GM12878 (cell line): ENCODE data around the gene AMOTL1. TPM values are rescaled to one million over a fixed set of nuclear protein-coding genes. Genes with fewer than 3 reads are reported as not detected.

Experiments used
- ATAC-seq: fragments of 200-7000 bp; cut with Tn5 transposase; 3 replicates; pipeline ENCODE4 v1.9.1; 2020; ENCODE audit warnings: mild to moderate bottlenecking, moderate library complexity
- BruUV-seq: library from RNA; stranded (reverse); fragments of 400-500 nt; replicated peaks from 2 replicates; lab custom pipeline; 2021; lab: Mats Ljungman, UMichigan
- CTCF ChIA-PET: fragments of 300-600 bp; sonication (Branson Sonifier 250); formaldehyde crosslinking; extraction: SDS; loops from one replicate; lab custom pipeline; 2021; ENCODE audit warnings: inconsistent platforms; lab: Yijun Ruan, JAX
- POLR2A ChIA-PET: fragments of 350-600 bp; formaldehyde crosslinking; extraction: SDS; loops from one replicate; lab custom pipeline; 2021; ENCODE audit warnings: inconsistent platforms; lab: Charles Lee
- RAD21 ChIA-PET: fragments of 300-600 bp; sonication (Branson Sonifier 250); formaldehyde crosslinking; loops from one replicate; lab custom pipeline; 2023; ENCODE audit warnings: antibody characterized with exemption; ENCODE audit not compliant: unreplicated experiment; lab: Charles Lee
- SMC1A ChIA-PET: fragments of 300-600 bp; sonication (Branson Sonifier 250); formaldehyde crosslinking; loops from one replicate; lab custom pipeline; 2023; ENCODE audit not compliant: unreplicated experiment, uncharacterized antibody; lab: Charles Lee
- DNase-seq: peaks from one replicate; pipeline ENCODE4 v3.0.0-alpha.2; 2011; ENCODE audit warnings: low read depth, low spot score
- FAIRE-seq: peaks from 3 replicates; lab custom pipeline; 2011; peaks lifted over from hg19 to GRCh38; lab: Jason Lieb, UNC
- H2AFZ ChIP-seq: 2 replicates; pipeline ENCODE4 v1.6.0; 2011; ENCODE audit warnings: low read depth, low read length, control low read depth; ENCODE audit not compliant: control insufficient read depth
- H3K27ac ChIP-seq: 2 replicates; pipeline ENCODE4 v1.5.1; 2011; ENCODE audit warnings: control low read depth; ENCODE audit not compliant: control insufficient read depth, insufficient read depth
- H3K27me3 ChIP-seq, 2 experiments: replicated peaks in 1 of 2; 2 replicates each; pipeline versions ENCODE4 v1.6.0 to v1.6.1; 2011; ENCODE audit warnings: low read length in 1 of 2; ENCODE audit not compliant: control insufficient read depth in 2 of 2, insufficient read depth in 2 of 2
- H3K36me3 ChIP-seq, 2 experiments: 2 replicates each; pipeline ENCODE4 v1.5.1; 2011; ENCODE audit warnings: low read length in 1 of 2; ENCODE audit not compliant: control insufficient read depth in 2 of 2, insufficient read depth in 2 of 2
- H3K4me1 ChIP-seq: 2 replicates; pipeline ENCODE4 v1.6.1; 2011; ENCODE audit warnings: mild to moderate bottlenecking, low read length, moderate library complexity, mixed read lengths; ENCODE audit not compliant: control insufficient read depth, insufficient read depth
- H3K4me2 ChIP-seq: 2 replicates; pipeline ENCODE4 v1.6.0; 2011; ENCODE audit warnings: control low read depth; ENCODE audit not compliant: control insufficient read depth, insufficient read depth
- H3K4me3 ChIP-seq: fragments of 200-600 bp; sonication (generic); 2 replicates; pipeline ENCODE4 v1.5.1; 2016
- H3K79me2 ChIP-seq: 2 replicates; pipeline ENCODE4 v1.6.0; 2011; ENCODE audit warnings: low read length; ENCODE audit not compliant: control insufficient read depth, insufficient read depth
- H3K9ac ChIP-seq: 2 replicates; pipeline ENCODE4 v1.8.0; 2011; ENCODE audit warnings: low read length, control low read depth, mixed read lengths; ENCODE audit not compliant: control insufficient read depth, insufficient read depth
- H3K9me3 ChIP-seq: replicated peaks from 3 replicates; pipeline ENCODE4 v1.5.1; 2011; ENCODE audit warnings: mild to moderate bottlenecking, low read length; ENCODE audit not compliant: control insufficient read depth, insufficient read depth
- H4K20me1 ChIP-seq: 2 replicates; pipeline ENCODE4 v1.6.0; 2011; ENCODE audit not compliant: control insufficient read depth, insufficient read depth
- CEBPB ChIP-seq, 2 experiments: fragments of 150-350 bp in 1 of 2; IDR thresholded peaks; 2 replicates each; pipeline ENCODE4 v1.6.1; 2012 to 2014; ENCODE audit warnings: low read depth in 2 of 2, low read length in 2 of 2, borderline replicate concordance in 1 of 2, inconsistent platforms in 1 of 2
- DPF2 ChIP-seq: fragments of 450-650 bp; IDR thresholded peaks from 2 replicates; pipeline ENCODE4 v1.6.1; 2017; ENCODE audit warnings: mild to moderate bottlenecking
- IRF4 ChIP-seq: IDR thresholded peaks from 2 replicates; pipeline ENCODE4 v1.6.1; 2011; ENCODE audit warnings: low read depth, low read length
- KLF5 ChIP-seq: fragments of 450-650 bp; IDR thresholded peaks from 2 replicates; pipeline ENCODE4 v1.6.1; 2014; ENCODE audit warnings: mild to moderate bottlenecking; ENCODE audit not compliant: partially characterized antibody
- MTA2 ChIP-seq: fragments of 450-650 bp; IDR thresholded peaks from 2 replicates; pipeline ENCODE4 v1.6.1; 2016; ENCODE audit warnings: low read depth, mild to moderate bottlenecking, moderate library complexity
- NFYA ChIP-seq: IDR thresholded peaks from 2 replicates; pipeline ENCODE4 v1.6.1; 2011; ENCODE audit warnings: low read depth, mild to moderate bottlenecking, low read length, improper control_type of control experiment, borderline replicate concordance
- NRF1 ChIP-seq: conservative IDR thresholded peaks from 2 replicates; pipeline ENCODE4 v1.6.1; 2011; ENCODE audit warnings: mild to moderate bottlenecking, low read depth, low read length, improper control_type of control experiment
- POLR2AphosphoS2 ChIP-seq: IDR thresholded peaks from 2 replicates; pipeline ENCODE4 v1.6.1; 2011; ENCODE audit warnings: low read depth, mild to moderate bottlenecking, low read length, improper control_type of control experiment, moderate library complexity
- STAT1 ChIP-seq: fragments of 450-650 bp; conservative IDR thresholded peaks from 2 replicates; pipeline ENCODE4 v1.6.1; 2014; ENCODE audit warnings: antibody characterized with exemption, mild to moderate bottlenecking
- YY1 ChIP-seq: IDR thresholded peaks from 2 replicates; pipeline ENCODE4 v1.6.1; 2011; ENCODE audit warnings: low read depth, mild to moderate bottlenecking, low read length
- ZSCAN29 ChIP-seq: fragments of 450-650 bp; IDR thresholded peaks from 2 replicates; pipeline ENCODE4 v1.6.1; 2017; ENCODE audit warnings: mild to moderate bottlenecking, moderate library complexity
- WGBS: methylation state at CpG from one replicate; pipeline ENCODE4 v1.1.6; 2016; ENCODE audit warnings: low lambda C conversion rate; ENCODE audit not compliant: insufficient replicate concordance, insufficient coverage; ENCODE audit errors: missing lambda C conversion rate; 5-methylcytosine and 5-hydroxymethylcytosine counted together
- in situ Hi-C: fragments of 300-500 bp; cut with MboI; formaldehyde crosslinking; loops from 9 replicates; pipeline ENCODE4 v1.14.3; 2018; ENCODE audit warnings: mixed read lengths
- intact Hi-C: fragments of 100-400 bp; cut with micrococcal nuclease; formaldehyde crosslinking; loops from one replicate; pipeline ENCODE4 v1.14.2; 2022; ENCODE audit not compliant: unreplicated experiment
- polyA plus RNA-seq, 11 experiments: library from polyadenylated mRNA; depleted of rRNA in 4 of 11; unstranded in 6 of 11; stranded (reverse) in 5 of 11; fragments of >200 nt; fragmentation: Nextera tagmentation in 4 of 11; fragmentation: Illumina TruSeq in 1 of 11; extraction: Ambion mirVana in 4 of 11; extraction: Trizol in 1 of 11; gene quantifications; 1 replicate in 1 of 11; 2 replicates in 10 of 11; pipeline versions ENCODE4 v1.2.1 to v1.2.3, GENCODE V29; 2011 to 2016; ENCODE audit warnings: inconsistent platforms in 2 of 11, missing spikeins in 2 of 11, low read depth in 1 of 11
- total RNA-seq, 4 experiments: library from RNA; depleted of rRNA in 3 of 4; stranded (reverse); fragments of >200 nt in 3 of 4; fragmentation: Illumina TruSeq in 1 of 4; extraction: Trizol in 1 of 4; gene quantifications; 2 replicates each; pipeline versions ENCODE4 v1.2.1 to v1.2.3, GENCODE V29; 2013 to 2021
- TF ChIP-seq, protein P1 (sequence below): IDR thresholded peaks from 2 replicates; pipeline ENCODE4 v1.6.1; 2012; ENCODE audit warnings: improper control_type of control experiment, low read depth, low read length; ENCODE audit not compliant: insufficient replicate concordance
- TF ChIP-seq, protein P2 (sequence below): IDR thresholded peaks from 2 replicates; pipeline ENCODE4 v1.6.1; 2011; ENCODE audit warnings: low read depth, mild to moderate bottlenecking, low read length, moderate library complexity, borderline replicate concordance; ENCODE audit errors: extremely low read depth
- TF ChIP-seq, protein P3 (sequence below): IDR thresholded peaks from 2 replicates; pipeline ENCODE4 v1.6.1; 2012; ENCODE audit warnings: low read depth, low read length, improper control_type of control experiment
- TF ChIP-seq, protein P4 (sequence below): fragments of 450-650 bp; formaldehyde crosslinking; IDR thresholded peaks from 2 replicates; pipeline ENCODE4 v1.4.0; 2022; ENCODE audit warnings: mild to moderate bottlenecking, moderate library complexity

Gene AMOTL1
- total and polyA plus RNA-seq, 10 of the 15 experiments (the other 5 are each of a cell fraction or from before 2014, with no cell fraction given), result under 0.01 to 0.41 (median 0.01) TPM; not detected in 7

DNA sequence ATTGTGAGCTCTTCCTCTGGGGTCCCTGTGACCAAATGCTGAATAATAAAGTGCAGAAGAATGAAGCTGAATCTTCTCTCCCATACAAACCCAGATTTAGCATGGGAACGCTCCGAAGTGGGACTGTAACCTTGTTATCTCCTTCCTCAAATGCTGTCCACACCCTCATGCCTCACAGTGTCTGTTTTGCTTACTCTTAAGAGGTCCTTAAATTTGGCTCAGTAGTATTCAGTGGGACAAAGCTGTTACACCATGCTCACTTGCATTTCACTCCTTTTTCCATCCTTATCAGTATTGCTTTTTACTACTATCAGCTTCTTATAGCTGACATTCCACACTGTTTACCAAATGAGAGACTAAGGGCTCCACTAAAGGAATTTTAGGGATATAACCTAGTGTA is 13.8 kb upstream of the AMOTL1 start:
- H3K79me2 ChIP-seq, result no peaks in the 10 kb centered on the region
- H3K4me1 ChIP-seq, result no peaks in the 10 kb centered on the region
- DNase-seq (no peak), ATAC-seq (no peak), FAIRE-seq (no peak)
- H3K36me3 ChIP-seq, result no peaks in the 10 kb centered on the region
- ChIA-PET SMC1A (interaction anchor here (1.1 kb wide), 1 partner anchor 159 kb away, joined by 3 read pairs; no protein-coding TSS in a partner anchor), POLR2A (no interaction called here), CTCF (interaction anchor here (0.9 to 2.0 kb wide), 2 partner anchors 32 to 131 kb away, joined by 3 to 6 read pairs; no protein-coding TSS in a partner anchor), RAD21 (no interaction called here)
- H3K4me2 ChIP-seq, result no peak overlapping the region
- intact Hi-C loops, result loop anchor here (10.0 kb wide), 1 partner anchor 240 kb away; the partner anchor contains the start of gene C11orf97
- no peaks in the 10 kb centered on the region for H4K20me1 ChIP-seq
- H2AFZ ChIP-seq, result no peak overlapping the region
- BruUV-seq, result no TSS peak
- H3K9ac ChIP-seq, result no peak overlapping the region
- H3K27me3 ChIP-seq, result no peaks in the 10 kb centered on the region; a peak in 1 of 4 replicates
- in situ Hi-C loops, result no loop called here
- WGBS, result 0% methylated on average over 2 of the region's 2 CpGs
- H3K9me3 ChIP-seq, result no peaks in the 10 kb centered on the region
- no peak overlapping the region for H3K27ac ChIP-seq
- H3K4me3 ChIP-seq, result no peak overlapping the region
- no peak for TF ChIP-seq STAT1
- TF ChIP-seq KLF5, result no peak
- TF ChIP-seq YY1, result no peak
- TF ChIP-seq CEBPB (IDR thresholded peaks at IDR 0.05; ENCODE audit: borderline replicate concordance in 1 of 2, low read depth in 2 of 2, low read length in 2 of 2), result no peak
- no peak for TF ChIP-seq IRF4
- TF ChIP-seq NFYA, result no peak
- TF ChIP-seq, protein P1, sequence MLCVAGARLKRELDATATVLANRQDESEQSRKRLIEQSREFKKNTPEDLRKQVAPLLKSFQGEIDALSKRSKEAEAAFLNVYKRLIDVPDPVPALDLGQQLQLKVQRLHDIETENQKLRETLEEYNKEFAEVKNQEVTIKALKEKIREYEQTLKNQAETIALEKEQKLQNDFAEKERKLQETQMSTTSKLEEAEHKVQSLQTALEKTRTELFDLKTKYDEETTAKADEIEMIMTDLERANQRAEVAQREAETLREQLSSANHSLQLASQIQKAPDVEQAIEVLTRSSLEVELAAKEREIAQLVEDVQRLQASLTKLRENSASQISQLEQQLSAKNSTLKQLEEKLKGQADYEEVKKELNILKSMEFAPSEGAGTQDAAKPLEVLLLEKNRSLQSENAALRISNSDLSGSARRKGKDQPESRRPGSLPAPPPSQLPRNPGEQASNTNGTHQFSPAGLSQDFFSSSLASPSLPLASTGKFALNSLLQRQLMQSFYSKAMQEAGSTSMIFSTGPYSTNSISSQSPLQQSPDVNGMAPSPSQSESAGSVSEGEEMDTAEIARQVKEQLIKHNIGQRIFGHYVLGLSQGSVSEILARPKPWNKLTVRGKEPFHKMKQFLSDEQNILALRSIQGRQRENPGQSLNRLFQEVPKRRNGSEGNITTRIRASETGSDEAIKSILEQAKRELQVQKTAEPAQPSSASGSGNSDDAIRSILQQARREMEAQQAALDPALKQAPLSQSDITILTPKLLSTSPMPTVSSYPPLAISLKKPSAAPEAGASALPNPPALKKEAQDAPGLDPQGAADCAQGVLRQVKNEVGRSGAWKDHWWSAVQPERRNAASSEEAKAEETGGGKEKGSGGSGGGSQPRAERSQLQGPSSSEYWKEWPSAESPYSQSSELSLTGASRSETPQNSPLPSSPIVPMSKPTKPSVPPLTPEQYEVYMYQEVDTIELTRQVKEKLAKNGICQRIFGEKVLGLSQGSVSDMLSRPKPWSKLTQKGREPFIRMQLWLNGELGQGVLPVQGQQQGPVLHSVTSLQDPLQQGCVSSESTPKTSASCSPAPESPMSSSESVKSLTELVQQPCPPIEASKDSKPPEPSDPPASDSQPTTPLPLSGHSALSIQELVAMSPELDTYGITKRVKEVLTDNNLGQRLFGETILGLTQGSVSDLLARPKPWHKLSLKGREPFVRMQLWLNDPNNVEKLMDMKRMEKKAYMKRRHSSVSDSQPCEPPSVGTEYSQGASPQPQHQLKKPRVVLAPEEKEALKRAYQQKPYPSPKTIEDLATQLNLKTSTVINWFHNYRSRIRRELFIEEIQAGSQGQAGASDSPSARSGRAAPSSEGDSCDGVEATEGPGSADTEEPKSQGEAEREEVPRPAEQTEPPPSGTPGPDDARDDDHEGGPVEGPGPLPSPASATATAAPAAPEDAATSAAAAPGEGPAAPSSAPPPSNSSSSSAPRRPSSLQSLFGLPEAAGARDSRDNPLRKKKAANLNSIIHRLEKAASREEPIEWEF, result no peak
- no peak for TF ChIP-seq NRF1
- TF ChIP-seq POLR2AphosphoS2, result no peak
- TF ChIP-seq DPF2, result no peak
- no peak for TF ChIP-seq MTA2
- TF ChIP-seq, protein P2, sequence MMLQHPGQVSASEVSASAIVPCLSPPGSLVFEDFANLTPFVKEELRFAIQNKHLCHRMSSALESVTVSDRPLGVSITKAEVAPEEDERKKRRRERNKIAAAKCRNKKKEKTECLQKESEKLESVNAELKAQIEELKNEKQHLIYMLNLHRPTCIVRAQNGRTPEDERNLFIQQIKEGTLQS, result no peak
- TF ChIP-seq, protein P3, sequence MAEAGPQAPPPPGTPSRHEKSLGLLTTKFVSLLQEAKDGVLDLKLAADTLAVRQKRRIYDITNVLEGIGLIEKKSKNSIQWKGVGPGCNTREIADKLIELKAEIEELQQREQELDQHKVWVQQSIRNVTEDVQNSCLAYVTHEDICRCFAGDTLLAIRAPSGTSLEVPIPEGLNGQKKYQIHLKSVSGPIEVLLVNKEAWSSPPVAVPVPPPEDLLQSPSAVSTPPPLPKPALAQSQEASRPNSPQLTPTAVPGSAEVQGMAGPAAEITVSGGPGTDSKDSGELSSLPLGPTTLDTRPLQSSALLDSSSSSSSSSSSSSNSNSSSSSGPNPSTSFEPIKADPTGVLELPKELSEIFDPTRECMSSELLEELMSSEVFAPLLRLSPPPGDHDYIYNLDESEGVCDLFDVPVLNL, result no peak
- no peak for TF ChIP-seq ZSCAN29
- TF ChIP-seq, protein P4, sequence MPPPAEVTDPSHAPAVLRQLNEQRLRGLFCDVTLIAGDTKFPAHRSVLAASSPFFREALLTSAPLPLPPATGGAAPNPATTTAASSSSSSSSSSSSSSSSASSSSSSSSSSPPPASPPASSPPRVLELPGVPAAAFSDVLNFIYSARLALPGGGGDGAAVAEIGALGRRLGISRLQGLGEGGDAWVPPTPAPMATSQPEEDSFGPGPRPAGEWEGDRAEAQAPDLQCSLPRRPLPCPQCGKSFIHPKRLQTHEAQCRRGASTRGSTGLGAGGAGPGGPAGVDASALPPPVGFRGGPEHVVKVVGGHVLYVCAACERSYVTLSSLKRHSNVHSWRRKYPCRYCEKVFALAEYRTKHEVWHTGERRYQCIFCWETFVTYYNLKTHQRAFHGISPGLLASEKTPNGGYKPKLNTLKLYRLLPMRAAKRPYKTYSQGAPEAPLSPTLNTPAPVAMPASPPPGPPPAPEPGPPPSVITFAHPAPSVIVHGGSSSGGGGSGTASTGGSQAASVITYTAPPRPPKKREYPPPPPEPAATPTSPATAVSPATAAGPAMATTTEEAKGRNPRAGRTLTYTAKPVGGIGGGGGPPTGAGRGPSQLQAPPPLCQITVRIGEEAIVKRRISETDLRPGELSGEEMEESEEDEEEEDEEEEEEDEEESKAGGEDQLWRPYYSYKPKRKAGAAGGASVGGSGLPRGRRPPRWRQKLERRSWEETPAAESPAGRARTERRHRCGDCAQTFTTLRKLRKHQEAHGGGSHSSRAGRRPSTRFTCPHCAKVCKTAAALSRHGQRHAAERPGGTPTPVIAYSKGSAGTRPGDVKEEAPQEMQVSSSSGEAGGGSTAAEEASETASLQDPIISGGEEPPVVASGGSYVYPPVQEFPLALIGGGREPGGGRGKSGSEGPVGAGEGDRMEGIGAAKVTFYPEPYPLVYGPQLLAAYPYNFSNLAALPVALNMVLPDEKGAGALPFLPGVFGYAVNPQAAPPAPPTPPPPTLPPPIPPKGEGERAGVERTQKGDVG (CRISPR knock-in tag), result no peak
